HG03520 (cell line): ENCODE data around the gene KYAT1.
"Not testable (repeated sequence)": the region's sequence is repeated elsewhere in the genome, so short reads cannot be mapped to it uniquely, and the experiment has no call there.

Experiments used
- ATAC-seq: cut with Tn5 transposase; IDR thresholded peaks from one replicate; pipeline ENCODE4 v1.9.1; 2021; ENCODE audit warnings: mild to moderate bottlenecking, moderate library complexity; ENCODE audit not compliant: unreplicated experiment

Gene KYAT1

DNA sequence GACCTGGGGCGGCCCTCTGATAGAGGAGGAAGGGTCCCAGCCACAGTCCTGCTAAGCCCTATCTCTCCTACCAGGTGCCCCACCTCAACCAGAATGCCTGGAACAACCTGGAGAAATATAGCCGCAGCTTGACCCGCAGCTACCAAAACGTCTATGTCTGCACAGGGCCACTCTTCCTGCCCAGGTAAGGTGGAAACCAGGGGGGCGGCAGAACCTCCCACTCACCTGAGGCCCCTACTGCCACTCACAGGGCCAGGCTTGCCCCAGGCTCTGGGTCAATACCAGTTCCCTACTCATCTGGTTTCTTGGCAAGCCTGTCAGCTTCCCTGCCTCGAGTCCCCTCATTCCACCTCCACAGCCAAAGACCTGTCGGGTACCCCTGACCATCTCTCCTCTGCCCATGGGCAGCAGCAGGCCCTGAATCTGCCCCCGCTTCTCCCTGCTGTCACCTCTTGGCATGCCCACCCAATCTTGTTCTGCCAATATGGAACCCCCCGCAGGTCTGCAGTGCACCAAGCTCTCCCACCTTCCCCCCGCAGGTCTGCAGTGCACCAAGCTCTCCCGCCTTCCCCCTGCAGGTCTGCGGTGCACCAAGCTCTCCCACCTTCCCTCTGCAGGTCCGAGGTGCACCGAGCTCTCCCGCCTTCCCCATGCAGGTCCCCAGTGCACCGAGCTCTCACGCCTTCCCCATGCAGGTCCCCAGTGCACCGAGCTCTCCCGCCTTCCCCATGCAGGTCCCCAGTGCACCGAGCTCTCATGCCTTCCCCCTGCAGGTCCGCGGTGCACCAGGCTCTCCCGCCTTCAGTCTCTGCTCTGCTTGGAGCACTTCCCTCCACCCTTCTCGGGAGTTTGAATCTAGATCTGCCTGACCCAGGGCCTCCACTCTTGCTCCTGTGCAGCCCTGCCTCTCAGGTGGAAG lies 60.8 kb downstream of the KYAT1 start:
- ATAC-seq: no peak

- no peak for ATAC-seq
Observed at GRCh38 chr9:128819716-128820664, 61.8 kb downstream of the KYAT1 start.

- ATAC-seq: peak; percentile 19
Observed at GRCh38 chr9:128818839-128819715, 62.7 kb downstream of the KYAT1 start.

DNA sequence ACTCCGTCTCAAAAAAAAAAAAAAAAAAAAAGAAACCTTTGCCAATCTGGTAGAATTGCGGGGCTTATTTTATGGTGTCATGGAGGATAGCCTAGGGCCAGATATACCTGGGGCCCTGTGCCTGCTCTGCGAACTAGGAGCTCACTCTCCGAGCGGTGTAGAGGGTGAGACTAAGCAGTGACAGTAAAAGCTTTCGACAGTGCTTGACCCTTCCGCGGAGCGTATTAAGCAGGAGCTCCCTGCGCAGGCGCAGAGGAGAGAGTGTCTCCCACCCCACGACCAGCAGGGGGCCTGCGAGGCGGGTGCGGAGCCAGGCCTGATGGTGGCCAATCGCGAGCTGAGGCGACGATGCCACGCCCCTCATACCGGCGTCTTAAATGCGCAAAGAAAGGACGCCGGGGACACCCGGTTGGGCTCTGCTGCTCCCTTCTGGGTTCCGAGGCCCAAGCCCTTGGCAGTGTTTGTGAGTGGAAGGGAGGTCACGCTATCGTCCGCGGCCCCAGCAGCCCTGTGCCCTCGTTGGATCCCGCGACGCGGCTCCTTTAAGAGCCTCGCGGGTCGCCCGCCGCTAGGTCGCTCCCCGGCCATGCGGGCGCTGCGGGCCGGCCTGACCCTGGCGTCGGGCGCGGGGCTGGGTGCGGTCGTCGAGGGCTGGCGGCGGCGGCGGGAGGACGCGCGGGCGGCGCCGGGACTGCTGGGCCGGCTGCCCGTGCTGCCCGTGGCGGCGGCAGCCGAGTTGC lies 63.5 kb downstream of the KYAT1 start, which contains the start of gene ENDOG:
Gene ENDOG, plus strand, starts transcription at position 402 of the 740 bp plus-strand sequence. Its CDS starts 185 bp downstream, at position 587.
- ATAC-seq: peak; percentile 89

DNA sequence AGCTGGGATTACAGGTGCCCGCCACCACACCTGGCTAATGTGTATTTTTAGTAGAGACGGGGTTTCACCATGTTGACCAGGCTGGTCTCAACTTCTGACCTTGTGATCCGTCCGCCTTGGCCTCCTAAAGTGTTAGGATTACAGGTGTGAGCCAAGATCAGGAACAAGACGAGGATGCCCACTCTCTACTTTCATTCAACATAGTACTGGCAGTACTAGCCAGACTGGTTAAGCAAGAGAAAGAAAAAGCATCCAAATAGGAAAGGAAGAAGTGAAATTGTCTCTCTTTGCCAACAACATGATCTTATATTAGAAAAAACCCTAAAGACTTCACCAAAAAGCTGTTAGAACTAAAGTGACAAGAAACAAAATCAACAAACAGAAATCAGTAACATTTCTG lies 70.9 kb downstream of the KYAT1 start:
- no peak for ATAC-seq

DNA sequence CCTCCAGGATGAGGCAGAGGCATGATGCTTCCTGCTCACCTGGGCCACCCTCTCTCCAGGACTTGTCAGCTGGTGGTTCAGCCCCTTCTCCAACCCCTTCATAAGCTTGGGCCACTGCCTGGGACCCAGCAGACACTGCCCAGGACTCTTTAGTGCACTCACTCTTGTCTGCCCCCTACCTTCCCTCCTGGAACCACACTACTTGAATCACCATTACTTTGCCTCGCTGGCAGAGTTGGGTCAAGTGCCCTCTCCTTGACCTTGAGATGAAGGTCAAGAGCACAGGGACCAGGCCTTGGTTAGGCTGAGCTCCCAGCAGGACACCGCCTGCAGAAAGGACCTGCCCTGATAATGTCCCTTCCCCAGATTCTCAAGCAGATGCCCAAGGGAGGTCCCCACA lies 71.9 kb downstream of the KYAT1 start:
- ATAC-seq: no peak

DNA sequence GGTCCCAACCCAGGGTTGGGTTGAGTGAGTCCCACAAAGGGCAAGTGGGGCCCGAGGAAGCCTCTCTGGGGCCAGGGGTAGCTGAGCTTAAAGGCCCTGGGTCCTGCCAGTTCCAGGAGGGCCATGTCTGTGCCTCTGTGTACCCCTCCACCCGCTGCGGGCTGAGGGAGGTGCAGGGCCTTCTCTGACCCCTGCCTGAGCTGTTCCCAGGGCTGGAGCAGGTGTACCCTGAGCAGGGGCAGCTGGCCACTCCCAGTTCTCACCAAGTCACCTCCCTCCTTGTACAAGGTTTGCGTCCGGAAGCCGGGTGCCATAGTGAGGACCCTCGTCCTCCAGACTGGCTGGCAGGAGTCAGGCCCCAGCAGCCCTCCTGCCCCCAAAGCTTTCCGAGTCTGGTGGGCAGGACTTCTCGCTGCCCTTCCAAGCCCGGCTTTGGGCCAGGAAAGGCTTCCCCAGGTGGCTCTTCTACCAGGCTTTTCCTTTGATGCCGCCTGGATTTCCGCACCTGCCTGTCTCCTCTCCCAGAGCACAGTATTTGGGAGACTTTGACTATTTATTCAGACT lies 72.6 kb downstream of the KYAT1 start:
- ATAC-seq: no peak

GRCh38 chr9:128808543-128808942 lies 73.2 kb downstream of the KYAT1 start:
- ATAC-seq: no peak

DNA sequence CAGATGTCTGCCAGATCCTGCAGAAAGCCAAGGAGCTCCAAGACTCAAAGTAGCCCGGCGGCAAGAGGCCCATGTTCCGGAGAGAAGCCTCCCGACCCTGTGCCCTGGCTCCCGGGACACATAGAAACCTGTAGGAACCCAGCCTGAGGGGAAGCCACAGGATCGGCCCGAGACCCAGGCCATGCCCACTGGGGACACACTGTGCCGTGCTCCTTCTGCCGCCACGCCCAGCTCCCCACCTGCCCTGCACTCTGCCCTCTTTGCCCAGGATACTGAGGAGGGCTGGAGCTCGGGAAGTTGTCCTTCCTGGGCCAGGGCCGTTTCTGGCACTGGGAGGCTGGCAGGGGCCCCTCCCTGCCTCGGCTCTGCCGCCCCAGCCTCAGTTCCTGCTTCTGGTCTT lies 73.9 kb downstream of the KYAT1 start:
- no peak for ATAC-seq

GRCh38 chr9:128805661-128806060 lies 76.1 kb downstream of the KYAT1 start:
- no peak for ATAC-seq

DNA sequence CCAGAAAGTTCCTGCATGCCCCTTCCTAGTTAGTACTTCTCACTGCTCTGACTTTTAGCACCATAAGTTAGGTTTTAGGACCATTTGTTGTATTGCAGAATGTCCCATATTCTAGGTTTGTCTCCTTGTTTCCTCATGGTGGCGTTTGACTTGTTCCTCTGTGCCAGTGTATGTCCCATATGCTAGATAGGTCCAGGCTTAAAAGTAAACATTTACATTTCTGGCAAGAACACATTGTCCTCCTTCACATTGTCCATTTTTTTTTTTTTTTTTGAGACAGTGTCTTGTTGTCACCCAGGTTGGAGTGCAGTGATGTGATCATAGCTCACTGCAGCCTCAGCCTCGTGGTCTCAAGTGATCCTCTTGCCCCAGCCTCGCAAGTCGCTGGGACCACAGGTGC lies 79.3 kb downstream of the KYAT1 start:
- ATAC-seq: no peak

DNA sequence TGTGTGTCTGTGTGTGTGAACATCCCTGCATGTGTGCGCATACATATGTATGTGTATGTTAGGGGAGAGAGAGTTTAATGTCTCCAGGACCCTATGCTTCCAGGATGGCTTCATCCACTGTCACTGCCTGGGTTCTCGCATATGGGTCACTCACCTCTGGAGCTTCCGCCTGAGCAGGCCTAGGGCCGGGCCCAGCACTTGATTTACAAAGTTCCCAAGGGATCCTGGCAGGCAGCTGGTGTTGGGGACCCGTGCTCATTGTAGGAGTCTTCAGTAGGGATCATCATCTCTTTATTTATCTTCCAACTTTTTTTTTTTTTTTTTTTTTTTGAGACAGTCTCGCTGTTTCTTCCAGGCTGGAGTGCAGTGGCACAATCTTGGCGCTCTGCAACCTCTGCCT lies 81.7 kb downstream of the KYAT1 start:
- ATAC-seq: no peak

DNA sequence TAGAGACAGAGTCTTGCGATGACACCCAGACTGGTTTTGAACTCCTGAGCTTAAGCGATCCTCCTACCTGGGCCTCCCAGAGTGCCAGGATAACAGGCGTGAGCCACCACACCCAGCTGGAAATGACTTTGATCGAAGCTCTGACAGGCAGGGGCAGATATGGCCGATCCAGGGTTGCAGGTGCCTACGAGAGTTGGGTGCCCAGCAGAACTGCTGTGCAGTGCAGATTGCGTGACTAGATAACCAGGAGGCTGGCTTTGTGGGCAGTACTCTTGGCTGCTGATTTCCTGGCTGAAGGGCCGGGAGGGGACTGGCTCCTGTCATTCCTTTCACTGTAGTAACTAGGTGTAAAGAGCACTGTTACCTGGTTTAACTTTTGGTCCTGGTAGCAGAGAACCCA lies 82.9 kb downstream of the KYAT1 start:
- ATAC-seq: no peak

GRCh38 chr9:128794961-128795360 lies 86.8 kb downstream of the KYAT1 start:
- ATAC-seq: not testable (repeated sequence)

DNA sequence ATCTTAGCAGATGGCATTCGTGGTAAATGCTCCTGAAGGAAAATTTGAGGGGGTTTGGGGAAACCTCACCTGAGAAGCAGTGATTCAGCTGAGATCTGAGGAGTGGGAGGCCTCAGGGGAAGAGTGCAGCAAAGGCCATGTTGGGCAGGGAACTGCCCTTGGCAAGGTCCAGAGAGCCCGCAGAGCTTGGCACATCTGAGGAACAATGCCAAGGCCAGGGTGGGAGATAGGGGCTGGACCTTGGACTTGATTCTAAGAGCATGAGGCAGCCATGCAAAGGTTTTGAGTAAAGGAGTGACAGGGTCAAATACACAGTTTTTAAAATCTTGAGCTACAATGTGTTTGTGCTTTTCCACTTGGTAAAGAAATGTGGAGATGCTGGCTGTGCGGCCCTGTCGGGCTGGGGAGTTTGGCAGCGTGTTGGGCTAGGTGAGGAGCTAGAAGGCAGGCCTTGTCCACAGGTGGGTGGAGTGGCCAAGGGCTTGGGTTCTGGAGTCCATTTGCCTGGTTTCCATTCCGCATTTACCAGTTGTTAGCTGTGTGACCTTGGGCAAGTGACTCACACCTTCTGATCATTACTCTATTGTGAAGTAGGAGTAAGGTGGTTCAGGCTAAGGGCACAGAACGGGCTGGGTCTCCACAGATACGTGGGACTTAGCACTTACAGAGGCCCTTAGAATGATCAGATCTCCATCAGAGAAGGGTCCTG lies 88.6 kb downstream of the KYAT1 start:
- ATAC-seq: no peak

DNA sequence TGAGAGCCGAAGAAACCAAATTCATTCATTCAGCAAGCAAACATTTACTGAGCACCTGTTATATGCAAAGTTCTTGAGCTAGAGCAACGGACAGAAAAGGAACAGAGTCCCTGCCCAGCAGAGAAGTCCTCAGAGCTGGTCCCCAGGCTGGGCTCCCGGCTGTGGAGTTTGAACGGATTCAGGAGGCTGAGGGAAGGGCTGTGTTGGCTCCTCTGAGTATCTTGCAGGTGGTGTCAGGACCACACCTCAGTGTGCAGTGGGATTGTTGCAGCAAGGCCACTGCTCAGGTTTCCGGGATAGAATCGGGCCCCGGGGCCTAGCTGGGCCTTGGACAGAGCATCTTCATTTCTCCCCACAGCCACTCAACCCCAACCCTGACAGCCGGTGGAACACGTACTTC lies 89.6 kb downstream of the KYAT1 start:
- ATAC-seq: no peak

DNA sequence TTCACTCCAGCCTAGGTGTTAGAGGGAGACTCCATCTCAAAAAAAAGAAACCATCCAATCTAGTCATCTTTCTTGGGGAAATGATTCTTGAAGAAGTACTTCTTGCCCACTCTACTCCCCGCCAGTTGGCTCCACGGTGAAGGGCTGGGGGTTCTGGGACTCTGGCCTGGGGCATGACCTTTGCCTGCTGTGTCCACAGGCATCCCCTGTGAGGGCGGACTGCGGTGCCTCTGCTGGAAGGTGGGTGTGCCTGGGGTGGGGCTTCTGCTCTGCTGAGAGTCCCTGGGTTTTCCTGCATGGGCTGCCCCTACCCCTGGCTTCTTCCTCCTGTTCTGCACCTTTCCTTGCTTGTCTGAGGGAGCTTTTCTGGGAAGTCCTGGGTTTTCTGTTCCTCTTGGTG lies 91.2 kb downstream of the KYAT1 start:
- ATAC-seq: no peak

DNA sequence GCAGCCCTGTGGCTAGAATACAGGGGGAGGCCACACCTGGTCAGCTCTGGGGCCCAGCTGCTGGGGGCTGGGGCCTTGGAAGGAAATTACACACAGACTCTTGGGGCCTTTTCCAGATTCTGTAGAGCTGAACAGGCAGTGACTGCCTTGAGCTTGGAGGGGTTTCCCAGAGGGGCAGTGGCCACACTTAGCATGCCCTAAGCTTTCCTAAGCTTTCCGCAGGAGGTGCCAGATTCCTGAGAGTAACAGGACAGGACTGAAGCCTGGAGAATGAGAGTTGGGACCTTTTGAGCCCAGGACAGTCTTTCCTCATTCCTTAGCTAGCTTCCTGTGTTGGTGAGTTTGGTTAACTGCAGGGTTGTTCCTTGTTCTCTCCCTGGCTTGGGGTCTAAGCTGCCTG lies 93.3 kb downstream of the KYAT1 start:
- ATAC-seq: no peak

DNA sequence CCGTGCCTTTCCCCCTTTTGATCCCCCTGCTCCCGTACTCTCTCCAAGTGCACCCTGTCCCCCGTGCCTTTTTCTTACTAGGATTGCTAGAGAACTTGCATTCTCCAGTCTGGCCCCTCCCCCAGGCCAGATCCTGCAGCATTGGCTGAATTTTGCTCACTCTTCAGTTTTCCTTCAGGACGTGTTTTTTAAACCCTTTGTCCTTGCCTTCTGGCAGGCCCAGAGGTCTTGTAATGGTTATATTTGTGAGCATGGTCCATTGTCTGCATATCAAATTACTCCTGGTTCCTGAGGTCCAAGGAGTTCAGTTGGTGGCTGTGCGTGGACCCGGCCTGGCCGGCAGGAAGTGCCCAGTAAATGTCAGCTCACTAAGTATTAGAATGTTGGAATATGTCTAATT lies 94.1 kb downstream of the KYAT1 start:
- ATAC-seq: no peak
